ENCODE measurements around the gene PLXNA2.

Gene PLXNA2

DNA sequence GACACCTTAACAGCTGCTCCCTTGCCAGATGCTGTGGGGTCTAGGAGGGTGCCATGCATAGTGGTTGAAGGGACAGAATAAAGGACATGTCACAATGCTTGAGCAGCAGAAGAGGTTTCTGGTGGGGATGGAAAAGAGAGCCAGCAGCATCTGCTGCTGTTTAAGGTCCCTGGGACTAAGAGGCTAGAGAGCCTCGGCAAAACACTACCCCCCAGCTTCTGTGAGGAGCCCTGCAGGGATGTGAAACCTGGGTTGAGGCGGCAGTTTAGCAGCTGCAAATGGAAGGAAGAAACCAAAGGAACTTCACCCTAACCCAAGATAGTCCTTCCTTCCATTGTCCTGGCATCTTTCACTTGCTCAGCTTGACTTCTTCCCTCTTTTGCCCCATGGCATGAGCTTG lies 39.4 kb downstream of the PLXNA2 start:
- no peak for TF ChIP-seq GATA2 (IDR thresholded peaks at IDR 0.05; ENCODE audit: low read depth, low read length)
- no peak for TF ChIP-seq GATA3 (IDR thresholded peaks at IDR 0.05; ENCODE audit: low read depth, low read length)

DNA sequence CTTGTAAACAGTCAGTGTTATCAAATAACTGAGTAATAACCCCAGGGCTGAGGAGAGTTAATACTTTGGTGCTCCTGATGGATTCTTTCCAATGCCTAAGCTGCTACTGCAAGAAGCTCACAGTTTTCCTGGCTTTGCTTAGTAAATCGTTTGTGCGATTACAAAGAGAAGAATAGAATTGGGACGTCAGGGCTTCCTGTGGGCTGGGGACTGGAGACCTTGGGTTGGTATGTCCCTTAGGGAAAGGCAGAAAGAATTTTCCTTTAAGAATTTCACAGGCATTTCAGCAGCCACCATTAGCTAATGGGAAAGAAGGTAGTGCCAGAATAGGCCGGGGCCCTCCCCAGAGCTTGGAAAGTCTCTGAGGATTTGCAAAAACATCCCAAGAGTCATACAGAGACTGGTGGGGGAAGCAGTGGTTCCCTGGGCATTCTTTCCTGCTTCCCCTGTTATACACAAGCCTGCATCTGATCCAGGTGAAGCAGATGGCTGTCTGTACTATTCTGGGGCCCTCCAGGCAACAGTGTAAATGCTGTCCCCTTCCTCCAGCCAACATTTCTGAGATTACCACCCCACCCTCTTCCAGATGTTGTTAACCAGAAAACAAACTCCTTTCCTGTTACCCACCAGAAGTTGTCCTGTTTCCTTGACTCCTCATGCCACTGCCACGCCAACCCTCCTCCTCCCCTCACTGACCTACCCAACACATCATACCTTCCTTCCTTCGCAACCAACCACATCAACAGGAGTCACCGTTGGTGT lies 40.2 kb downstream of the PLXNA2 start:
- no peak for TF ChIP-seq GATA3 (IDR thresholded peaks at IDR 0.05; ENCODE audit: low read depth, low read length)
- TF ChIP-seq GATA2 (IDR thresholded peaks at IDR 0.05; ENCODE audit: low read depth, low read length), result no peak

DNA sequence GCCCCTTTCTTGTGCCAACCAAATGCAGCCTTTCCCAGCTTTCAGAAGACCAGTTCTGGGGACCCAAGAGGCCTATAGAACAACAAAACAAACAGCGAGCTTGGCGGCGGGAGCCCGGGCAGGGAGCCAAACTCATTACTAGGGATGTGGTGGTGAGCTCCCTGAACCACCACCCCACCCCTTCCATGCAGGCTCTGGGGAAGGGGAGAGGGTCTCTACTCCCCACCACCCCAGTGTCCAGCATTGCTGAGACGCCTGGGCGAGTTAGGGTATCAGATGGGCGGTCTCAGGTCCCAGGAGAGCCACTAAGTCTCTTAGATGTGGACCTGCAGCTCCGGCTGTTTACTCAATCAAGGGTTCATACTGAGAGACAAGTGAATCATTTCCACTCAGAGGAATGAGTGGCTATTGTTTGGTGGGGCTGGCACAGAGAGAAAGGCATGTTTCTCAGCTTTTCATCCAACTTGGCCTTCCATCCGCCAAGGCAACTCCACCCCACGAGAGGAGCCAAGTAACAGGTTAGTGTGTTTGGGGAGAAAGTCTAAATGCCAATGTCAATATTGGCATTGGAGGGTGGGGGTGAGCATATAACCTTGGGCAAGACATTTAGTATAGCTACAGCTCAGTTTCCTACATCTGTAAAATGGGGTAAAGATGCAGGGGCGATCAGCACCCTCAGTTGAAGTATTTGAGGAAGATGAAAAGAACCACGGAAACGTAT lies 40.9 kb downstream of the PLXNA2 start:
- TF ChIP-seq GATA2 (IDR thresholded peaks at IDR 0.05; ENCODE audit: low read depth, low read length) (no peak), GATA3 (IDR thresholded peaks at IDR 0.05; ENCODE audit: low read depth, low read length) (no peak)

DNA sequence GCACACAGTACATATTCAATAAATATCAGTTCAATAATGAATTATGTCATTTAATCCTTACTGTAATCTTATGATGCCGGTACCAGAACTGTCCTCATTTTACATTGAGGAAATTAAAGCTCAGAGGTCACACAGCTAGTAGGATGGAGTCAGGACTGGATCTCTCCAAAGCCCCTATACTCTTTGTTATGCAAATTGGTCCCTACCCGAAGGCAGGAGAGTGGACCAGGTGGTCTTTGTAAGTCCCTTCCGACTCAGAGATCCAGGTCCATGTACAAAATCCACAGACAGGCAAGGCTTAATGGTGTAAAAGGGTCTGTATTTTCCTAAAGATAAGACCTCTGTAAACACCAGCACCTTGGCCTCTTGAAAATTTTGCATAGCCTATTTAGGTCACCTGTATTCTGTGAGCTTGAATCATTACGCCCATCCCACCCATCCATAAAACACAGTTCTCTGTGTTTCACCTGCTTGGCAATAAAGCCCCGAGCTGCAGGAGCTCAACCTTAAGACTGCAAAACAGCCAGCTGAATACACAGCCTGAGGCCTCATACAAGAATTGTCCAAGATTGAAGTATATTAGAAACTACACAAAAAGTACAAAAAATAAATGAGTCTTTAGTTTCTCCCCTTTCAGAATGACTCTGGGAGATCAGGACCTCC lies 41.7 kb downstream of the PLXNA2 start:
- TF ChIP-seq GATA2 (IDR thresholded peaks at IDR 0.05; ENCODE audit: low read depth, low read length), result no peak
- no peak for TF ChIP-seq GATA3 (IDR thresholded peaks at IDR 0.05; ENCODE audit: low read depth, low read length)

DNA sequence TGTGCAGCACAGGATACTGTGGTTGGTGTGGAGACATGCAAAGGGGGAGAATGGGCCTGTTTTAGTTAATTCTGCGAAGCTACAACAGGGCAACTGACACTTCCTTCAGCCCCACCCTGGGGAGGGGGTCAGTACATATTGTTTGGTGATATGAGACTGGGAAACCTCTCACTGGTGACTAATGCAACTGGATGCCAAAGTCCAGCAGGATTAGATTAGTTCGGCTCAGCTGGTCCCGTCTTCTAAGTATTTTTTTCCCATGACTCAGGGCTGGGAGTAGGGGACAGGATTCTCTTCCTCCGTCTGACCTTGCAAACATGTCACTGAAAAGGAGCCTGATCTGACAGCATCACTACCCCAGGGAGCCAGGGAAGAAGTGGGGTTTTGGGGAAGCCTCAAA lies 43.0 kb downstream of the PLXNA2 start:
- TF ChIP-seq GATA2 (IDR thresholded peaks at IDR 0.05; ENCODE audit: low read depth, low read length) (no peak), GATA3 (IDR thresholded peaks at IDR 0.05; ENCODE audit: low read depth, low read length) (no peak)

DNA sequence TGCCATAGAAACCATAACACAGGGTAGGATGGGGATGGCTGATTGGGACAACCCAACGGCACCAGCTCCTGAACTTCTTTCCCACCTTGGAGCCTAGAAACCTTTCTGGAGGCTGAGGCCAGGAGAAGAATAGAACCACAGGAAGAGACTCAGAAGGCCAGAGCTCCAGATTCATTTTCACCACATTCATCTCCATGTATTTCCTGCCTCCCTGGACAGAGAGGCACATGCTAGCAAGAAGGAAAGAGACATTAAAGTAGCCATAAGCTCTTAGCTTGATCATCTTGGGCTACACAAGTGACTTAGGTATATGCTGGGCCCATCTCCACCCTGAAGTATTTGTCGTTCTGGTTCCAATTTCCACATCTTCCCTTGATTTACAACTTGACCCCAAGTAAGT lies 44.1 kb downstream of the PLXNA2 start:
- TF ChIP-seq GATA2 (IDR thresholded peaks at IDR 0.05; ENCODE audit: low read depth, low read length), result no peak
- TF ChIP-seq GATA3 (IDR thresholded peaks at IDR 0.05; ENCODE audit: low read depth, low read length), result no peak

DNA sequence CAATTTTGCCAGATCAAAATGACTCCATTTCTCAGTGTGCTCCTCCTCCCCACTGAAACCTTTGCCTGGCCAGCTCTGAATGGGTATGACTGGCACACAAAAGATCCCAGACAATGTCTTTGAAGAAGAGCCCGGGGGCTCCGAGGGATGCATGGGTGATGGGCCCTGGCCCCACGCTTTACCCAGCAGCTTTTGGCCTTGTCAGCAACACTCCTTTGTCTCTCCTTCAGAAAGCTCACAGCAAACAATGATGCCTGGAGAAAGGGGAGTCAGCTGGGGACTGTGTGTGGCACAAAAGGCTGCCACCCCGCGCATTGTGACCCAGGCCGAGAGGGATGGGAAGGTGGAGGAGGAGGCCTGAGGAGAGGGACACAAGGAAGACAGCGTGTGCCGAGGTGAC lies 45.9 kb downstream of the PLXNA2 start:
- TF ChIP-seq GATA2 (IDR thresholded peaks at IDR 0.05; ENCODE audit: low read depth, low read length), result no peak
- TF ChIP-seq GATA3 (IDR thresholded peaks at IDR 0.05; ENCODE audit: low read depth, low read length), result no peak

DNA sequence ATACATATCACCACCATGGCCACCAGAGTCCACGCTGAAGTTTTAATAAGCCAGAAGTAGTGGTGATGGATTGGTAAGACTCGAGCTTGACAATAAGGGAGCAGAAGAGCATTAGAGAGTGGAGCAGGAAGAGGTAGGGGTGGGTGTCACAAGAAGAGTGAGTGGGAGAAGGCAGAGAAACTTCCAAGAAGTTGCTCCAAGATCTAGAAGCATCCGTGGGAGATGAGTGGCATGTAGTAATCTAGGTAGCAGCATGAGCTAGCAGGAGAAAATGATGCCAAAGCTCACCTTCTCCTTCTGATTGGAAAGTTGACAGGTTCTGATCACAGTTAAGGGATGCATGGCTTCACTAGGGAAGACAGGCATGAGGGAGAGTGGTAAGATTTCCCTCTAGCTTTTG lies 49.2 kb downstream of the PLXNA2 start:
- TF ChIP-seq GATA3 (IDR thresholded peaks at IDR 0.05; ENCODE audit: low read depth, low read length) (no peak), GATA2 (IDR thresholded peaks at IDR 0.05; ENCODE audit: low read depth, low read length) (no peak)

DNA sequence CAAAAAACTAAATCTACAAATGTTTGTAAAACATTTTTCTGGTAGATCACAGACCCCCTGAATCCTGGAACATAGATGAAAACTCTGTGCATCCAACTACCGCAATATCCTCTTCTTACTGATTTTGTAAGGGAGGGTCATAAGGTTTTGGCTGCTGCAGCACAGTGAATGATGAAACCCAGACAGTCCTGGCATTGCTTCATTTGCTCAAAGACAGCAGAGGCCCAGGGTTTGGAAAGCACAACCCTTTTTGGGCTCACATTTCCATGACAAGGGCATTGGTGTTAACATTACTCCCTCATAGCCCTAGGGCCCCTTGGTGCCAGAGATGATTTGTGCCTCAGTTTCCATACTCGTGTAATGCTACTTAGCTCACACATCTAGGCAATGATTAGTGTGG lies 51.2 kb downstream of the PLXNA2 start:
- TF ChIP-seq GATA2 (IDR thresholded peaks at IDR 0.05; ENCODE audit: low read depth, low read length), result no peak
- TF ChIP-seq GATA3 (IDR thresholded peaks at IDR 0.05; ENCODE audit: low read depth, low read length), result no peak

DNA sequence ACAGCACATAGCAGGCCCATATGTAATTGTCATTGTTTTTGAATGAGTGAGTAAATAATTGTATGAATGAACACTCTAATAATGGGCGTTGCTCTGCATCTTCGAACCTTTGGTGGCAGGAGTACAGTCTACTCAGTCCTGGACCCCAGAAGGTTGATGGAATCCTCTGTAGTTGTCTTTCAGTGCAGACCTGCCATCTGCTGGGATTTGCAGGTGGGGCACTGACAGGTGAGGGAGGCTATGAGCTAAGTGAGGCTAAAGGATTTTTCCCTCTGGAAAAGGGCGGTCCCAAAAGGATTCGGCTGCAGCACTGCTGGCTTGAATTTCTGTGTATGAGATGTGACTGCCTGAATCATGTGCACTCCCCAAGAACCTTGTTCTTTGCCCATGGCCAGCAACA lies 53.4 kb downstream of the PLXNA2 start:
- TF ChIP-seq GATA2 (IDR thresholded peaks at IDR 0.05; ENCODE audit: low read depth, low read length) (no peak), GATA3 (IDR thresholded peaks at IDR 0.05; ENCODE audit: low read depth, low read length) (no peak)

DNA sequence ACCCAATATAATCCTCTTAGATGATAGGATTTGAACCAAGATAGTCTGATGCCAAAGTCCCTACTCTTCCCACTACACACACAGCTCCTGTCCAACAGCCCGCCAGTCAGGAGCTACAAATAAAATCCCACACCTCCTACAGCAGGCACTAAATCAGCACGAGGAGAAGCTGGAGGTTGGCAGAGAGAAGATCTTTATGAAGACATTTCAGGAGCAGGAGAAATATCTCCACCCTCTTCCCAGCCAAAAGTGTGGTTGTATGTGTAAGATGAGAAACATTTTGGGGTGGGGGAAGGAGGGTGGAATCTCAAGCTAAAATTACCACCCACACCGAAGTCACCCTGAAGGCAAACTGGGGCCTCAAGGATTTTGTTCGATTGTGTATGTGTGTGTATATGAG lies 54.5 kb downstream of the PLXNA2 start:
- TF ChIP-seq GATA2 (IDR thresholded peaks at IDR 0.05; ENCODE audit: low read depth, low read length) (no peak), GATA3 (IDR thresholded peaks at IDR 0.05; ENCODE audit: low read depth, low read length) (no peak)

DNA sequence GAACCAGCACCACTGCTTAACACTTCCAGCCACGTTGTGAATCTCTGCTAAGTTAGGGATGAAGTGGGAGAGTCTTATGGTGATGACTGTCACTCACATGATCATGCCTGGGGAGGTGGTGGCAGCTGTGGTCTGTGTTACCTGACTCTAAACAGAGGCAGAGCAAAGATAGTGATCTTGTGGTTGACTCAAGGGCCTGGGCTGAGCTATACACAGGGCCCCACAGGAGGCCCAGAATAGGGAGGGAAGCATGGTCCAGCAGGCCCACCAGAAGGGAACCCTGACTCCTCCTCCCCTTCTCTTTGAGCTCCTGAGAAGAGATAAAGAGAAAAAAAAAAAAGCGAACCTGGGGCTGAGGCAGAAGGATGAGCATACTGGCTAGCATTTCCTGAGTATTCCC lies 55.0 kb downstream of the PLXNA2 start:
- TF ChIP-seq GATA3 (IDR thresholded peaks at IDR 0.05; ENCODE audit: low read depth, low read length) (no peak), GATA2 (IDR thresholded peaks at IDR 0.05; ENCODE audit: low read depth, low read length) (no peak)

DNA sequence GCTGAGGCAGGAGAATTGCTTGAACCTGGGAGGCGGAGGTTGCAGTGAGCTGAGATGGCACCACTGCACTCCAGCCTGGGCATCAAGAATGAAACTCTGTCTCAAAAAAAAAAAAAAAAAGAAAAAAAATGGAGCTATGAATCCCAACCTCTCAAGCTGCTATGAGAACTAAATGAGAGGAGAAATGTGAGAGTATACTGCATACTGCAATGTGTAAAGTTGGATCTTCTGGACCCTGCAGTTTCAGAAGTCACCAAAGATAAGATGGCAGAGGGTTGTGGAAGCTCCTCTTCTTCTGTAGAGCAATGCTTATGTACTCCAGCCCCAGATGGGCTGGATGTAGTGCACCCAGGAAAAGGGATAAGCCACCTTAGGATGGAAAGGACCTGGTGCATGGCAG lies 55.6 kb downstream of the PLXNA2 start:
- no peak for TF ChIP-seq GATA2 (IDR thresholded peaks at IDR 0.05; ENCODE audit: low read depth, low read length)
- no peak for TF ChIP-seq GATA3 (IDR thresholded peaks at IDR 0.05; ENCODE audit: low read depth, low read length)

DNA sequence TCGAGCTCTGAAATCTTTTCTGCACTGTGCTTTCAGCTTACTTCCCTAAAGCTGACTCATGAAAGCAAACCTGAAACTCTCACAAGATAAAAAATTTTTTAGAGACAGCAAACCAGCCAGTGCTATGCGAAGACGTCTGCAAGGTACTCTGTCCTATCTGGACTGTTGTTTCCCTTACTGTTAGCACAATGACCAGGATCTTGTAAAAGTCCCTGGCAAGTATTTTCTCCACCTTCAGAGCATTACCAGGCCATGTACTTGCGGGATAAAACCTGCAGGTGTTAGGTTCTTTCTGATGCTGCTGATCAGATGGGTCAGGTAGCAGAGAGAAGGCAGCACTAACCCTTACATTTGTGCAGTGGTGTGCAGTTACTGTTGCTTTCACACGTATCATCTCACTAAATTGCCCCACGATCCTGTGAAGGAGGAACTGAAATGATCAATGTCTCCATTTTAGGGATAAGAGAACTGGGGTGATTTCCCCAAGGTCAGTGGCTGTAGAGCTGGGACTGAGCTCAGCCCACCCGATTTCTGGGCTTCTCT lies 56.6 kb downstream of the PLXNA2 start:
- TF ChIP-seq GATA2 (IDR thresholded peaks at IDR 0.05; ENCODE audit: low read depth, low read length) (no peak), GATA3 (IDR thresholded peaks at IDR 0.05; ENCODE audit: low read depth, low read length) (no peak)
